C1 segment of cervical spinal cord (tissue), 14 donors: ENCODE measurements around the gene ALX4.

Source experiments
- DNase-seq, 14 donors: peaks; one replicate each; lab custom pipeline; 2025; lab: John Stamatoyannopoulos, UW

Gene ALX4

GRCh38 chr11:44309478-44310205, at the start of gene ALX4:
TSS of gene ALX4 (minus strand) at chr11:44310139. CDS start at chr11:44310062, 77 bp downstream.
- no peak for DNase-seq

DNA sequence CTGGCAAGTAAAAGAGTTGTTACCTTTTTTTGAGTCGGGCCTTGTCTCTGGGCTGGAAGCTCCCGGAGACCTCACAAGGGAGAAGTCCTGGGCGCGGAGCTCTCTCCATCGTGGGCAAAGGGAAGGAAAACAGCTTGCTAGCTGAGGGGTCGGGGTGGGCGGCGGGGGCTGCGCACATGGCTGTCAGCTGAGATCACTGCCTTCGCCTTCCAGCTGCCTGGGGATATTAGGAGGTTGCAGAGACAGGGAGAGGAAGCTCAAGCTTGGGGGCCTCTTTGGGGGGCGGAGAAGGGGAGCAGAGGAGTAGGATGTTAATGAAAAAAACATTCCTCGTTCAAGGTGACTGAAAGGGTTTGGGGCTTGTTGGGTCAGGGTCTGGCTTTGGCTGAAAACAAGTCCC, 49.2 kb upstream of the ALX4 start:
- no peak for DNase-seq

GRCh38 chr11:44358713-44359112, 48.8 kb upstream of the ALX4 start:
- no peak for DNase-seq

DNA sequence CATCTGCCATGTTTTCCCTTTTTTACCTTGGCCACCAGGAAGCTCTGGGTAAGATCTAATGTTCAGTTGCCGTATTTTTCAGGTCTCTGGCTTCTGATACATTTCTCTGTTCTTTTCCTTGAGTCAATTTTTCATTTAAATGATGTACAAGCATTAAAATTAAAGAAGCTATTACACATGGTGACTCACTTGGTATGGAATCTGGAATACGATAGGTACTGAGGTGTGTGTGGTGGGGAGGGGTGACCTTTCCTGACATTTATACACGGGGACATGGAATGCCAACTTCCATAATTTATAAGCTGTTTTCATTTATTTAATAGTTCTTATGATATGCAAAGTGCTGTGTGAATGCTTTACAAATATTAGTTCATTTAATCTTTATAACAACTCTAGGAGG, 47.8 kb upstream of the ALX4 start:
- no peak for DNase-seq

DNA sequence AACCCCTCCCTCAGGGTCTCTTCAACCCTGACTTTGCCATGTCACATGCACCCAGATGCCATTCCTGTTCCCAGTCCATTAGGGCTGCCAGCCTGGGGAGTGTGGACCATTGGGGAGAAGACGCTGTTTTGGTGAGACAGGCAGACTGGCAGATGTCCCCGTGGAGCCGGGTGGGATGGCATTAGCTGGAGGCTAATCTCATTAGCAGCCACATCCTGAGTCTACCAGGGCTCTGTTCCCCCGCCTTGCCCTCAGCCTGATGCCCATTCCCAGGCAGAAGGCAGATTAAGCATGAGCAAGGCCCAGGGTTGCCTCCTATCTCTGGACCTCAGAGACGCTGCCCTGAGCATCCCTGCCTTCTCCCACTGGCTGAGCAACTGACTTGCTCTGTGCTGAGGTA, 46.4 kb upstream of the ALX4 start:
- DNase-seq: no peak

GRCh38 chr11:44351898-44352498, 42.1 kb upstream of the ALX4 start:
- DNase-seq: no peak

DNA sequence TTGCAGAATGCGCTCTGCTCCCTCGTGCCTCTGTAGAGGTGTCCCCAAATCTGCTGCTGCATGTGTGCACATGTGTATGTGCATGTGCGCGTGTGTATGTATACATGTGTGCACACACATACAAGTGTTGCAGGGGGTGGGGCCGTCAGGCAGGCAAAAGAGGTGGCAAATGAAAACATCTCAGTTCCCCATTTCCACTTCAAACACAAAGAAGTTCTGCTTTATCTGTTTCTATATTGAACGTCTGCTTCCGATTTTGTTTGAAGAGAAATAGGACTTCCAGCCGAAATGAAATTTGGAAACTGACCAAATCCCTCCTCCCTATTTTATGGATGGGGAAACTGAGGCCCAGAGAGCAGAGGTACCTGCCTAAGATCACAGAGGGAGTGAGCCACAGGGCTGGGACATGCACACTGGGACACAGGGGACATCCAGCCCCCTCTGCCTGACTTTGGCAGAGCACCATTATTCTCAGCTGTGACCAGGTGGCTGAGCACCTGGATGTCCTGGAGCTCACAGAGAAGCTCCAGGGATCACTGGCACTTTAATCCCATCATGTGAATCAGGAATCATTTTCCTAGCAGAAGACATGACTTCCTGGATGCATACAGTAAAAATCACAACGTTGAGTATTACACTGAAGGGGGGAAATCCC, 41.2 kb upstream of the ALX4 start:
- DNase-seq: no peak

- DNase-seq: no peak
Measured at GRCh38 chr11:44349328-44349727, 39.4 kb upstream of the ALX4 start.

- no peak for DNase-seq
Measured at GRCh38 chr11:44348721-44349120, 38.8 kb upstream of the ALX4 start.

DNA sequence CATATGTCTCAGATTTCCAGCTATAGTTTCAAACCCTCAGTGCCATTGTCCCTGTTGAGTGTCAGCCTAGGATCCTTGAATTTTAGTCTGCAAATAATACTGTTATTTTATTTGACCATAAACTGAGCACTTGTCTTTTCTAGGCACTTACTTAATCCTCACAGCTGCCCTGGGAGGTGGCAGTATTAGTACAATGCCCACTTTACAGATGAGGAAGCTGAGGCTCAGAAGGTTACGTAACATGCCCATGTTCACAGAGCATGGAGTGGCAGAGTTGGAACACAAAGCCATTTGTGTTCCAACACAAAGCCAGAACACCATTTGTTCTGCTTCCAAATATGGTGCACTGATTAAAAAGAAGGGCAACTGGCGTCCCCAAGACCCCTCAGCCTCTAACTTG, 38.2 kb upstream of the ALX4 start:
- no peak for DNase-seq

DNA sequence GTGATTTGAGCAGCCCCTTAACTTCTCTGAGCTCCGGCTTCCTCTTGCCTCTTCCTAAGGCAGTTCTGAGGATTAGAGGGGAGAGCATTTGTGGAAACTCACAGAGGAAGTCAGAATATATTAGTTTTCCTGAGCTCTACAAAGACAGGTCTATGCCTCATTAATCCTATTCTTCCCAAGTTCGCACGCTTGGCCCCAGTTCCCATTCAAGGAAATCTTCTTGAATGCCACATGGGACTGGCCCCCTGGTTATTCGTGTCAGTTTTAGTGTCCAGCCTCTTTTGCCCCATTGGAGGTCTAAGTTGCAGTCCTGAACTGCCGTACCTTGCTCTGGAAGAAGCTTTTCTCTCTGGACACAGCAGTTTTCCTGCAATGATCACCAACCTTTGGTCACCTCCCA, 37.6 kb upstream of the ALX4 start:
- DNase-seq: no peak

DNA sequence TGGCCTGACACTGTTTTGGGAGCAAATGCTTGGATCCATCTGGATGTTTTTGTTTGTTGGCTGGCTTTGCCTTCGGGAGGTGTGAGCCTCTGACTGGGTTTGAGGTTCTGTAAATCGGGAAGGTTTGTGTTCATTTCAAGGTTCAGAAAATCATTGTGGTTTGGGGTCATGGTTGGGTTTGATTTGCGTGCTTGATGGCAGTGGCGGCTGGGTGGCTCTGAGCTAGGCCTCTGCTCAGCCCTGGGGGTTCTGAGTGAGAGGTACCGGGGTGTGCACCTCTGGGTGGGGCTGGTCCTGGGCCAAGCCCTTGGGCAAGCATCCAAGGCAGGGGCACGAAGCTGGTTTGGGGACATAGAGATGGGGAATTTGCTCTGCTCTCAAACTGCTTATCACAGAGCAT, 37.0 kb upstream of the ALX4 start:
- DNase-seq: no peak

- no peak for DNase-seq
Measured at GRCh38 chr11:44345781-44346180, 35.8 kb upstream of the ALX4 start.

- no peak for DNase-seq
Measured at GRCh38 chr11:44344921-44345320, 35.0 kb upstream of the ALX4 start.

- no peak for DNase-seq
Measured at GRCh38 chr11:44344423-44344820, 34.5 kb upstream of the ALX4 start.

GRCh38 chr11:44343778-44344422, 34.0 kb upstream of the ALX4 start:
- DNase-seq: no peak

DNA sequence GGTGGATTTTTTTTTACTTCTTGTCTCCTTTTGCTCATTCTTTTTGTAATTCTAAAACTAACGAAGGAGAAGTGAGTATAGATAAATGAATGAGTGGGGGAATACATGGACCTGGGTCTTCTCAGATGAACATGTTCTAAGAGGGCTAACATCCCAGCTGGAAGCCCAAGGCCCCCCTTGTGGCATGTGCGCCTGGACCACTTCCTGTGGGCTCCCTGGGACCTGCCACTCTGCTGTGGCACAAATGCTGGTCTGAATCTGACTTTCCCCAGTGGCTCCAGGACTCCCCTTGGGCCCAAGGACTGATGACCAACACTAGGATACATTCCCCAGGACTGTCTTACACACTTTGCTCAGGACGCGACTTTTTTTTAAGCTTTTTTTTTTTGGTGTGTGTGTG, 32.7 kb upstream of the ALX4 start:
- no peak for DNase-seq

GRCh38 chr11:44340656-44341055, 30.7 kb upstream of the ALX4 start:
- no peak for DNase-seq

DNA sequence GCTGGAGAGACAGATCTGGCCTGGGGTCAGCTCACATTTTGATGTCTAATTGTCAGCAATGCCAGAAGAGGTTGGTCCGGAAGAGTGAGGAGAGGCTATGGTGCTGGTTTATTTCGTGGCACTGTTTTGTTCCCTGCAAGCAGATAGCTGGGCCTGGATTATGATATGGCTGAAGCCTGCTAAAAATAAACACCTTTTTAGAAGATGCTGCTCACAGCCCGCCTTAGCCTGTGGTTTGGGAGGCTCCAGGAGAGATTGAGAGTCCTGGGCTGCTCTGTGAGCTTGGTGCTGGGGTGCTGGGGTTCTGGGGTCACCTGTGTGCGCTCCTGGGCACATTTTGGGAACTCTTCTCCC, 29.6 kb upstream of the ALX4 start:
- no peak for DNase-seq

- DNase-seq: no peak
Measured at GRCh38 chr11:44338698-44339529, 29.0 kb upstream of the ALX4 start.

DNA sequence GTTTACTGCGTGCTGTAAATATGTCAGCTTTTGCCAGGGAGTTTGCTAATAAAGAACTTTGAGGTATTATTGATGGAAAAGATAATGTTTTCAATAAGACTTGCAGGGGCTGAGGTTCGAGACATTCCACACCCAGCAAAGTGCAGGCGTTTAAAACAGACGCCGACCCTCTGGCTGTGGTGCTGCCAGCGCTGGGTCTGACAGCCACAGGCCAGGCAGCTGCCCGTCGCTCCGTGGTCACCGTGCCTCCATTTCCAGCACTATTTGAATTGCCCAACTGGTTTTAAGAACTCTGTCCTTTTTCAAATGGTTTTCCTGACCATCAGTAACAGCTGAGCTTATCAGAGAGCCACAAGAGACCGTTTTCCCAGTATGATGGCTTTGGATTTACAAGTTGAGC, 28.1 kb upstream of the ALX4 start:
- no peak for DNase-seq

DNA sequence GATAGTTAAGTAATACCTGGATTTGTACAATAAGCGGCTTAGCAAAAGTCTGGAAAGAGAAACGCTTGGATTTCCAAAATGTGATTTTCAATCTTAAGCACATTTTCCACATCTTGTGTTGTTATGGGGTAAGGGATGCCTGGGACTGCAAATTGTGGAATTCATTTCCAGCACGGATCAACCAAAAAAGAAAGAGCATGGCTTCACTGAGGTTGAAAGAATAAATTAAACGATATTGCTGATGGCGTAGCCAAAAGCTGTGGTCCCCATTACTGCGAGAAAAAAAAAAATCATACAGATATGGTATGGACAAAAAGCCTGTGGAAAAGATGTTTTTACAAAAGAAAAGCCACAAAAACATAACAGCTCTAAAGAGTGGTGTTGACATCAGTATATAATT, 26.0 kb upstream of the ALX4 start:
- no peak for DNase-seq
